HG02798 (cell line): Measurements from ENCODE around the gene TNNI2.

Experiments used
- ATAC-seq: cut with Tn5 transposase; IDR thresholded peaks from one replicate; pipeline ENCODE4 v1.9.1; 2021; ENCODE audit warnings: mild to moderate bottlenecking; ENCODE audit not compliant: unreplicated experiment, poor library complexity

TNNI2 gene

GRCh38 chr11:1820463-1821325 is 18.1 kb upstream of the TNNI2 start:
- no peak for ATAC-seq

GRCh38 chr11:1821562-1821961 is 17.2 kb upstream of the TNNI2 start:
- ATAC-seq = no peak

DNA sequence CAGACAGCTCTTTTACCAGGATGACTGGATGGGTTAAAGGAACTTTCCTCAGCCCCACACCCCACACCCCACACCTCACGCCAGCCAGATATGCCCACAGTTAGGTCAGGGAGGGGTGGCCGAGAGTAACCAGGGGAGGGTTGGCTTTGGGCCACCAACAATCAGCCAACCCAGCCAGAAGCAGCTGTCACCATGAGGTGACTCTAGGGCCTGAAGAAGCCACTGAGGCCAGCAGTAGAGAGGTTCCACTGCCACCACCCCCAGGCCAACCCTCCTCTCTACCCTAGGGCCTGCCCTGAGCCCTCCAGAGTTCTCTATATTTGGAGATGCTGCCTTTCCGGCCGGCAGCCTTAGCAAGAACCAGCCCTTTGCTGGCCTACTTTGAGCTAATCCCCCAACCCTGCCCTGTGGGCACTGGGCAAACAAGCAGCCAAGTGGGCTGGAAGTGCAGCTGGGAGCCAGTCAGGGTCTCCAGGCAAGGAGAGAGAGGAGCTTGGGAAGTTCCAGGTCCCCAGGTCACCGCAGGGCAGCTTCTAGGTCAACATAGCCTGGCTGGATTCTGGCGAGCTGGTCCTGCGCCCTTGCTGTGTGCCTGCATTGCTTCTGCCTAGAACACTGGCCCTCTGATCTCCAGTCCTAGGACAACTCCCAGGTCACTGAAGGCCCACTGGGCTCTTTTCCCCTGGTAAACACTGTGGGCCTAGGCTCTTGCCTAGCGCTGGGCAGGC is 16.0 kb upstream of the TNNI2 start:
- no peak for ATAC-seq

DNA sequence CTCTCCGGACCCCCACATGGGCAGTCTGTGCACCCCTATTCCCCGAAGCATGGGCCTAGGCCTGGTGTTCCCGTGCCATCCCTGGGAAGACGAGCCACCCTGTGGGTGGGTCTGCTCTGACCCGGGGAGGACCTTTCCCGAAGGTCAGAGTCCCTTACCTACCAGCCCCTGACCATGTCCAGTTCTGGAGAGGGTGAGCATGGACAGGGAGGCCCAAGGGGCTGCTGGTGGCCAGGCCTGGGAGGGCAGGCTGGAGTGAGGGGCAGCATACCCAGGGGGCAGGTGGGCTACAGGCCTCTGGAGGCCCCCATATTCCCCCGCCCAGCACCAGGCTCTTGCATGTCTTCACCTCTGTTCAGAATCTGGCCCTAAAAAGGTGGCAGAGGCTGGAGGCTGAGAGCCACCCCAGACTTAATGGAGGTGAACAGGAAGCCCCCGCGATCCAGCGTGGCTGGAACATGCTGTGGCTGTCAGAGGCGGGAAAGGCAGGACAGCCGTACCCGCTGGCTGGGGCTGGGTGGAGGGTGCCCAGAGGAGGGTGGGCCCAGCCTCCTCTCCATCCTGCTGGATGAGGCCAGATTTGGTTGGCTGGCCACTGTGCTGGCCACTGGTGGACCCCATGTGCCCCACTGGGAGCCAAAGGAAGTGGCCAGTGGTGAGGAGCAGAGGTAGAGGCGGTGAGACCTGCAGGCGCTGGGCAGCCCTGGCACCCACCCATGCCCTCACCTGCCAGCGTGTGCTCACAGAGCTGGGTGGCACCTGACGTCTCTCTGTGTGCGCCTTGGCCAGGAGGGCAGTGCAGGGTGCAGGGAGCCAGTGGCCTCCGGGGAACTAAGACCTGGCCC is 15.2 kb upstream of the TNNI2 start:
- no peak for ATAC-seq

DNA sequence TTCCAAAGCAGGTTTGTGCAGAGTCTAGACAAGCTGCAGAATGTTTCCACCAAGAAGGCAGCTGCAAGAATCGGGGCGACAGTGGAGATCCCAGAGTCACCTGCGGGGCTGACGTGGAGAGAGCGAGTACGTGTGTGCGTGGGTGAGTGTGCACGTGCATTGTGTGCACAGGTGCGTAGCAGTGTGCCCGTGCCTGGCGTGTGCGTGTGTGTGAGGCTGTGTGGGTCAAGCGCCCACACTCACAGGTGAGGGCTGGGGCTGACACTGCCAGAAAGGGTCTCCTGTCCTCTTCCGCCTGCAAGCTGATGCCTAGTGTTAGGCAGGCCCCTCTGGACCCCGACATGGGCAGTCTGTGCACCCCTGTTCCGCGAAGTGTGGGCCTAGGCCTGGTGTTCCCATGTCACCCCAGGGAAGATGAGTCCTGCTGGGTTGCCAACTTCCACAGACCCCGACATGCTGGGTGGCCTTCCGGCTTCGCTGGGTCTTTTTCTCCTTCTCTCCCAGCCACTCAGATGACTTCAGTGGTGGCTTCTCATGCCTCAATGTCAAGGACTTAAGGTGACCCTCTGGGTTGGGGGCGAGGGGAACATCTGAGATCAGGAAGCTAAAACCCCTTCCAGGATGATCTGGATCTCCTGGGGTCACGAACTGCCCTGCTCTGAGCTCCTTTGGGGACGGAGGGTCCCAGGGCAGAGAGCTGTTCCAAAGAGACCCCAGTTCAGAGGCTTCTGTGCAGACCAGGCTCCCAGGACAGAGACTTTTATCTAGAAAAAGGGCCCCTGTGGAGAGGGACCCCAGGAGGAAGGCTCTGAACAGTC is 14.4 kb upstream of the TNNI2 start:
- no peak for ATAC-seq

- no peak for ATAC-seq
Observed at GRCh38 chr11:1825039-1825740, 13.6 kb upstream of the TNNI2 start.

GRCh38 chr11:1825785-1826451 is 12.9 kb upstream of the TNNI2 start:
- ATAC-seq = no peak

- ATAC-seq = no peak
Observed at GRCh38 chr11:1826552-1827094, 12.2 kb upstream of the TNNI2 start.

GRCh38 chr11:1827095-1827813 is 11.5 kb upstream of the TNNI2 start:
- no peak for ATAC-seq

DNA sequence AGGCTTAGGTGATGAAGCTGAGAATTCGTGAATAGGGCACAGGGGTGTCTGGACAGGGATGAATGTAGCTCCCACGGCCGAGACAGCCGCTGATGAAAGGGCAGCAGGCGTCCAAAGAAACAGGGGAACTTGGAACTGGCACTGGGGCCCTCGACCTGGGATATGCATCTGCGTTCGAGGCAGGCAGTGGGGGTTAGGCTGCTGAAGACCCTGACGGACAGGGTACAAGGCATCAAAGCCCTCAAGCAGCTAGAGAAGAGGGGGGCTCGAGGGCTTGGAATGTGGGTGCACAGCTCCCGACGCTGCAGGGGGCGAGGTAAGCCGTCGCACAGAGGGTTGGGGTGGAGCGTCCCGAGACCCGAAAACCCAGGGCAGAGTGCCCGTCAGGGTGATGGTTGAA is 10.8 kb upstream of the TNNI2 start:
- no peak for ATAC-seq

DNA sequence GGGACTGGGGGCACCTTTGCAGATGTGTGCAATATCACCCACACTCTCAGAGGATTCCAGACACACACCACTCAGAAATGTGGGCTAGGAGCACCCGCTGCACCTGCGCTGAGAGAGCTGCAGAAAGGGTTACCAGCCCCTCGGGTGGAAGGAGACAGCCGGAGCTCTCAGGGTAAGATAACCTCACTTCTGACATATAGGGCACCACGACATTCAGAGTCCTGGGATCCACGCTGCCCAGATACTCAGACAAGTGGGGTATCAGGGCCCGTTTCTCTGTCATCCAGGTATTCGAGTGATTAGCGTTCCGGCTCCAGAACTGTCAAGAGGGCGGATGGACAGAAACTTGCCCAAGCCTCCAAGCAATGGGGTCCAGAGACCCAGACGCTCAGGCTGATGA is 10.2 kb upstream of the TNNI2 start:
- no peak for ATAC-seq

GRCh38 chr11:1829039-1829820 is 9.6 kb upstream of the TNNI2 start:
- ATAC-seq = no peak

DNA sequence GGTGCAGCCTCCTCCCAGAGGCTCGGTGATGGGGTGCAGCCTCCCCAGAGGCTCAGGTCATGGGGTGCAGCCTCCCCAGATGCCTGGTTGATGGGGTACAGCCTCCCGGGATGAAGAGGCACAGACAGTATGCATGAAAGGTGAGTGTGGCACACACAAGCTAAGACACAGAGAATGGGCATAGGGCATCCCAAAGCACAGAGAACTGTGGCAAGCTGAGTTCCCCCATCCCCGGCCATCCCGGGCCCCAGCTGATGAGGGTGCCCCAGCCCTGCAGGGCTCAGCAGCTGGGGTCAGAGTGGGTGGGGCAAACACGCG is 8.8 kb upstream of the TNNI2 start:
- no peak for ATAC-seq

DNA sequence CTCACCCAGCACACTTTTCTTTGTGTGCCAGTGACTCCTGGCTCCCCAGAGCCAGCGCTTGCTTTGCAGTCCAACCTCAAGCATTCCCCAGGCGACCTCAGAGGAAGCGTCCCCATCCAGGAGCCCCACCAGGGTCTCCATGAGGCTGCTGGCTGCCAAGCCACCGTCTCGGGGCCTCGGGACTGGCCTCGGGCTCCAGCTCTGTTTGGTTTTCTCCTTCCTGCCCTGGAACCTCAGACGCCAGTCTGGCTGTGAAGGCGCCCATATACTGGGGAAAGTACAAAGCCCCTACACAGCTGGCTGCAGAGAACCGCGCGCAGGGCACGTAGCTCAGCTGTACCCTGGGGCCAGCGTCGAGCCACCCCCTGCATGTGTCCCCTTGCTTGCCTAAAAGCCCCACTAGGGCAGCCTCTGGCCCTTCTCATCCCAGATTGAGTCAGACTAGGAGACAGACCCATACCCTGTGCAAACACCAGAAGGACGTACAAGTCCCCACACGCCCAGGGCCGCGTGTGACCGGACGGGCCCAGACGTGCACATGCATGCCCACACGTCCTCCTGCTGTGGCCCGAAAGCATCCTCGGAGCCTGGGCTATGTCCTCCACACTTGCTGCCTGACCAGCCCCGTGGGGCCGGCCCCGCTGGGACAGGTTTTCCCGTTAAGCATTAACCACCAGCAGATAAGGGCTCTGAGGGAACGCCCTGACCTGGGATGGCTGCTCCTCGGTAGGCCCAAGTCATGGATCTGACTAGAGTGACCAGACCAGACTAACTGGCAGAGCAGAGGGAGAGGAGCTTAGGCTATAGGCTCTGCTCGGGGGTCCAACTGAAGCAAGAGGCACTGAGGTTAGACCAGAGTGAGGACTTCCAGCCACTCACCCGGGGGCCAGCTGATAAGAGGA is 8.2 kb upstream of the TNNI2 start:
- ATAC-seq = no peak

- no peak for ATAC-seq
Observed at GRCh38 chr11:1831338-1832210, 7.2 kb upstream of the TNNI2 start.
